ENCODE results near the gene PRTG.
"Not testable (repeated sequence)": the region's sequence is repeated elsewhere in the genome, so short reads cannot be mapped to it uniquely, and the experiment has no call there.

PRTG gene

DNA sequence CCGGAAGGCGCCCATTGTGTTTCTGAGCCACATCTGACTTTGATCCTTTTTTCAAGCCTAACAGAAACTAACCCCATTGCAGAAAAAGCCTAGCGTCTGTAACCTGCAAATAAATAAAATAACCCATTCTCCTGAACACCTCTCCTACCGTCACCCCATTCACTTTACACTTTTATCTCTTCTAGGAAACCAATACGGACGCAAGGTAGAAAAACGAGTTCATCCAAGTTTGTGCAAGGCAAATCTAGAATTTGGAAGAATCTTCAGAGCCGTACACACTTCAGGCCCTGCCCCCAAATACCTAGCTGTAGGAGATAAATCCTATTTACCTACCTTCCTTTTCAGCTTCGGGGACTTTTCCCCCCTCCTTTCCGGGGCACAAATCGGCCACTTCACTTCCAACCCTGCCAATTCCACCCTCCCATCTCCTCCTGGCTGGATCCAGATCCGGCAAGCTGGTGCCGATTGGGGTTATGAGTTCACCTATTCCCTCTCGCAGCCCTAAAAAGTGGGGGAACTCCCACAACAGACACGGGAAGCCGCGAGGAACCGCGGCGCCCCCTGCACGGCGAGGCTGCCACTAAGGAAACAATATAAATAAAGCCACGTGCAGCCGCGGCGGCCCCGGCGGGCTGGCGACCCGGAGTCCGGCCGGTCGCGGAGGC is 987 bp downstream of the PRTG start:
- no peak for DNase-seq

- no peak for DNase-seq
Measured at GRCh38 chr15:55740981-55741832, 1.7 kb downstream of the PRTG start.

GRCh38 chr15:55740359-55740878 is 2.5 kb downstream of the PRTG start:
- no peak for DNase-seq

DNA sequence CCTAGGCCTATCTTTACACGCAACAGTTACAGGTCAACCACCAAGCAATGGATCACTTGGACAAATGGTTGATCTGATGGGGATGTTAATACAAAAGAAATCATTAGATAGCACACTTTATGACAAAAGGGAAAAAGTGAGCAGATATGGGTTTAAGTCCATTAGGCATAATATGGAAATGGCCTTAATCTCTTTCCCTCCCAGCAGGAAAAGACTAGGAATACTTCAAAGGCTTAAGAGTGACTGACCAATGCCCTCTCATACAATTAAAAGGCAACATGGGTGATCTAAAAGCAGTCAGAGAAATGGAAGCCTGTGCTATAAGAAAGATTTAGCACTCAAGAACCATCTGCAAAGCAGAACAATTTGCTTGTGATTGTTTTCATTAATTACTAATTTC is 3.3 kb downstream of the PRTG start:
- DNase-seq: no peak

DNA sequence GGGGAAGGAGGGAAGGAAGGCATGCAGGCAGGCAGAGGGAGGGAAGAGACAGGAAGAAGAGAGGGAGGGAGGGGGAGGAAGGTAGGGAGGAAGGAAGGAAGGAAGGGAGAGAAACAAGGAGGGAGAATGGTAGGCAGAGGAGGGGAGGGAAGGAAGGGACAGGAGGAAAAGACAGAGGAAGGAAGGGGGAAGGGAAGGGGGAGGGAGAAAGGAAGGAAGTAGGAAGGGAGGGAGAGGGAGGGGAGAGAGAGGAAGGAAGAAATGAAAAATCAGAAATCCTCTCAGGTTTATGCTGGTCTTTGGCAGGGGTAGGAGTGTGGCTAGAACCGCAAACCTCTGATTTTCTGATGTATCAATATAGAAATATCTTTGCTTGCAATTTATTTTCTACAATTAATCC is 4.2 kb downstream of the PRTG start:
- no peak for DNase-seq

DNA sequence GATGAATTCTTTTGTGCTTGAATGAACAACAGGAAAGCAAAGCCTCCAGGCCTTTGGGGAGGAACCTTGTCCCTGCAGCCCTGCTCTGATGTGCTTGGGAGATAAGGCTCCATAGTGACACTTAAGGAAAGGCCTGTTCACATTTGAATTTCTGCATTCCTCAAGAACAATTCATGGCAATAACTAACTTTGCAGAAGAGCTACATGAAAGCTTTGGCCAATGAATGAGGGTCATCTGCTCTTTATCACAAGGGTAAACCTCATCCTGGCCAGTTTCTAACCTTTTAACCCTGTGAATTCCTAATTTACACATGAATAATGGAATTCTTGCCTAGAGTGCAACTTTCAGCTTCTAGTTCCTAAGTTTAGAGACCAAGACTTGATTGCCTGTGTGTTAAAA is 5.6 kb downstream of the PRTG start:
- no peak for DNase-seq

- no peak for DNase-seq
Measured at GRCh38 chr15:55736756-55737155, 6.2 kb downstream of the PRTG start.

DNA sequence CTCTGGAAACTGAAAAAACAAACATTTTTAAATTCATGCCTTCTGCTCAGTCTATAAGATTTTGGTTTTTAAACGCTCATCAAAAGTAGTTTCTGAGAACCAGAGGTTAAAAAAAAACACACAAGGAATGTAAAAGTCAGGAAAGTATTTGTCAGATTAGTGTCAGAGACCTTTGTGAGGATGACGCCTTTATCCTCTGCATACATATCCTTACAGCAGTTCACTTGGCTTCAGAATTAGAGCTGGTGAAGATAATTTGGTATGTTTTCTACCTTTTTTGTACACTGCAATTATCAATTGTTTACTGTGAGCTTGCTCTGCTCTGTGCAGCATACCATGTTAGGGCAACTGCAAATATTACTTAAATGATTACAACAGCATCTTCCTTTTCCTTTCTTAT is 8.3 kb downstream of the PRTG start:
- no peak for DNase-seq

DNA sequence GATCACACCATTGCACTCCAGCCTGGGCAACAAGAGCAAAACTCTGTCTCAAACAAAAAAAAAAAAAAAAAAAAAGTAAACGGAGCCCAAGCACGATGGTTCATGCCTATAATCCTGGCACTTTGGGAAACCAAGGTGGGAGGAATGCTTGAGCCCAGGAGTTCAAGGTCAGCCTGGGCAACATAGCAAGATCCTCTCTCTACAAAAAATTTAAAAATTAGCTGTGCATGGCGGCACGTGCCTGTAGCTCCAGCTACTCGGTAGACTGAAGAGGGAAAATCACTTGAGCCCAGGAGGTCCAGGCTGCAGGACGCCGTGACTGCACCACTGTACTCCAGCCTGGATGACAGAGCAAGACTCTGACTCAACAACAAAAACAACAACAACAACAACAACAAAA is 9.5 kb downstream of the PRTG start:
- DNase-seq: not testable (repeated sequence)

GRCh38 chr15:55721554-55722185 is 21.3 kb downstream of the PRTG start:
- no peak for DNase-seq

- DNase-seq: no peak
Measured at GRCh38 chr15:55715355-55716076, 27.4 kb downstream of the PRTG start.

DNA sequence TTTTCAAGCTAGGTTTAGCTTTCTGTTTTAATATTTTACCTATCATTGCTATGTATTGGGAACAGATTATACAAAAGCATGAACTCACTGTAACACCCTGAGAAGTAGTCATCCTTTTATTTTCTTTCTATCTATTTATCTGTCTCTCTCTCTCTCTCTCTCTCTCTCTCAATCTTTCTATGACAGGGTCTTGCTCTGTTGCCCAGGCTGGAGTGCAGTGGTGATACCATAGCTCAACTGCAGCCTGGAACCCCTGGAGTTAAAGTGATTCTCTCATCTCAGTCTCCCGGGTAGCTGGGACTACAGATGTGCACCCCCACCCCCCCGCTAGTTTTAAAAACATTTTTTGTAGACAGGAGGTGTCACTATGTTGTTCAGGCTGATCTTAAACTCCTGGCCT is 28.9 kb downstream of the PRTG start:
- DNase-seq: no peak

DNA sequence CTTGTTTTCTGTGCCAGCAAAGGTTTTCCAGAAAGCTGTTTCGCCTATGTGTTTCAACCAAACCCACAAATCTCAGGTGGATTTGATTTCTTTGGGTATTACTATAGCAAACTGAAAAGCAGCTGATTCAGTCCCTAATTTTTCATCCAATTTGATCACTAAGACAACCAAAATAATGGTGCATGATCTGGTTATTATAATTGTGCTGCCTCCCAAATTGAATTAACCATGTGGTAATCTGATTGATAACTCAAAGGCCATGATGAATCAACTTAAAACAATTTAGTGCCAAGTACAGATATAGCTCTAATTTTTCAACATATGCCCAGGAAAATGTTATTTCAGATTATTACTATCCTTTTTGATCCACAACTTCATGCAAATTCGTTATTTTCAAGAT is 30.6 kb downstream of the PRTG start:
- DNase-seq: no peak

- DNase-seq: no peak
Measured at GRCh38 chr15:55710286-55710685, 32.7 kb downstream of the PRTG start.

DNA sequence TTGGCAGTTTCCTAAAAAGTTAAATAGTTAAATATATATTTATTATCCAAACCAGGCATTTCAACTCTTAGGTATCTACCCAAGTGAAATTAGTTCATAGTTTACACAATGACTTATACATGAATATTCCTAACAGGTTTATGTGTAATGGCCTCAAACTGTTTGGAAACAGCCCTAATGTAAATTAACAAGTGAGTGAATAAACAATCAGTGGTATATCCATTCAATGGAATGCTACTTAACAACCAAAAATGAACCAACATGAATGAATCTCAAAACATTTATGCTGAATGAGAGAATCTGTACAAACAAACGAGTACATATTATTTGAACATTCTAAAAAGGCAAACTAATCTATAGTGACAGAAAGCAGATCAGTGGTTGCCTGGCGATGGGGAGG is 33.5 kb downstream of the PRTG start:
- no peak for DNase-seq

DNA sequence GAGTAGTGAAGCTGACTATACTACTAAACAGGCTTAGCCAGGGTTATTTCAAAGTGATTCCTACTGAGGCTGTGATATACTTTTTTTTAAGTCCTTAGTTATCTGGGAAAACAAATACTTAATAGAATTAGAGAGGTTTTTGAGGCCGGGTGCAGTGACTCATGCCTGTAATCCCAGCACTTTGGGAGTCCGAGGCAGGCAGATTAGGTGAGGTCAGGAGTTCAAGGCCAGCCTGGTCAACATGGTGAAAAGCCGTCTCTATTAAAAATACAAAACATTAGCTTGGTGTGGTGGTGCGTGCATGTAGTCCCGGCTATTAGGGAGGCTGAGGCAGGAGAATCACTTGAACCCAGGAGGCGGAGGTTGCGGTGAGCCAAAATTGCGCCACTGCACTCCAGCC is 34.2 kb downstream of the PRTG start:
- DNase-seq: no peak

- DNase-seq: no peak
Measured at GRCh38 chr15:55707951-55708350, 35.0 kb downstream of the PRTG start.

DNA sequence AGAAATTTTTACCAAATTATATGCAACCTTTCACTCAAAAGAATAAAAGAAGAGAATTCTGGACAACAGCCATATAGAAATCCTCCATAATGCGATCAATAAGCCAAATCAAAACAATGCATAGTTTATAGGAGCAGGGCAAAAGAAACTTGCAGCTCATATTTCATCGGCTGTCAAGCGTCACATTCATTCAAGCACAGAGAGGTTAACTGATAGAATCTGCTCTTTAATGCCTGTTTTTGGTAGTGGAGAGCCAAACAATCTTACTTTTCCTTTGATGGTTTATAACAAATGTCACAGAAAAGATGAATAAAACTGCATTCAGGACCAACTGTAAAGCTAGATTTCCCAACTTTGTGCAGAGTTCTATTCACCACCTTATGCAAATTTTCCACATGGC is 35.4 kb downstream of the PRTG start:
- DNase-seq: no peak

DNA sequence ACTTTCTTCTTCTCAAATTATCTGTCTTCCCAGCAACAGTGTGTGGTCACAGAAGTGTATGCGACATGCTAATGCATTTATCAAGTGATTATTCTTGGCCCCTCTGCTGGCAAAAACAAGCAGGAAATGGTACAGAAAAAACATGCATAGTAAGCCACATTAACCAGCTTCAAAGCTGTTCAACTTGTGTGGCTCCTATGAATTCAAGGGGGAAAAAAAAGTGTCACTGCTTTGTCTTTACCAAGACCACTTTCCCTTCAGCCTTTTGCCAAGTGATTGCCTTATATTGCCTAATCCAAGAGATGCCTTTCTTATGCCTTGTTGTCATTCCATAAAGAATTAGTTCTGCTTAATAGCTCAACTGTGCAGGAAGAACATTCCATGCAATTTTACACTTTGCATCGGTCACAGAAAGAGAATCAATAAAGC is 39.1 kb downstream of the PRTG start:
- DNase-seq: no peak

- no peak for DNase-seq
Measured at GRCh38 chr15:55700876-55701275, 42.1 kb downstream of the PRTG start.

GRCh38 chr15:55698653-55699052 is 44.3 kb downstream of the PRTG start:
- DNase-seq: no peak

GRCh38 chr15:55696221-55696620 is 46.7 kb downstream of the PRTG start:
- DNase-seq: no peak

DNA sequence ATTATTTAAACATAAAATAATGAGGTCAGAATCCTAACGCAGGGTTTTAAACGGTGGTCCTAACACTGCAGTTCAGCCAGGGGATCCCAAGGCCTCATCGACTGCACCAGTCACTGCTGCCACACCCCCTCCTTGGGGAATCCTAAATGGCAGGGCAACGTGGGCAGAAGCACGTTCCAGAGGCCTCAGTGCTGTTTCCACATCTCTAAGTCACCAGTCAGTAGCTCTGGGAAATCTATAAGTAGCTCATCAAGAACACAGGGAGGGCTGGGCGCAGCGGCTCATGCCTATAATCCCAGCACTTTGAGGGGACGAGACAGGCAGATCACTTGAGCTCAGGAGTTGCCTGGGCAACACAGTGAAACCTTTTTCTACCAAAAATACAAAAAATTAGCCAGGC is 47.5 kb downstream of the PRTG start:
- no peak for DNase-seq
